CD14-positive monocyte (primary cell): ENCODE data around the gene SPPL2A. TPM values are rescaled to one million over a fixed set of nuclear protein-coding genes. Genes with fewer than 3 reads are reported as not detected.
A peak's percentile ranks its signal among the peaks of the same experiment; 100 is the strongest.

Source experiments
- DNase-seq, 3 donors: peaks; one replicate each; pipeline ENCODE4 v3.0.0-alpha.2; 2011 to 2022
- H2AFZ ChIP-seq: 2 replicates; pipeline ENCODE4 v1.6.0; 2012; ENCODE audit warnings: mild to moderate bottlenecking, low read depth, low read length, inconsistent platforms; ENCODE audit not compliant: insufficient read depth, poor library complexity, severe bottlenecking
- H3K27ac ChIP-seq, 2 donors: 1 replicate in 1 of 2; 2 replicates in 1 of 2; pipeline ENCODE4 v1.5.1; 2012 to 2013; ENCODE audit warnings: low read length in 2 of 2, control low read depth in 1 of 2, inconsistent platforms in 1 of 2, low read depth in 1 of 2, mild to moderate bottlenecking in 1 of 2
- H3K27me3 ChIP-seq, 2 donors: one replicate each; pipeline versions ENCODE4 v1.6.0 to v1.6.1; 2011 to 2013; ENCODE audit warnings: low read length in 2 of 2; ENCODE audit not compliant: control insufficient read depth in 2 of 2, insufficient read depth in 2 of 2
- H3K36me3 ChIP-seq, 2 donors: replicated peaks in 1 of 2; 1 replicate in 1 of 2; 2 replicates in 1 of 2; pipeline versions ENCODE4 v1.5.1 to v1.6.1; 2012 to 2013; ENCODE audit warnings: low read length in 2 of 2, control low read depth in 1 of 2, inconsistent platforms in 1 of 2, mild to moderate bottlenecking in 1 of 2; ENCODE audit not compliant: insufficient read depth in 2 of 2, control insufficient read depth in 1 of 2
- H3K4me1 ChIP-seq, 2 donors: 1 replicate in 1 of 2; 2 replicates in 1 of 2; pipeline versions ENCODE4 v1.5.1 to v1.6.1; 2012 to 2013; ENCODE audit warnings: low read length in 2 of 2, control low read depth in 1 of 2, inconsistent platforms in 1 of 2, mild to moderate bottlenecking in 1 of 2, moderate library complexity in 1 of 2; ENCODE audit not compliant: insufficient read depth in 2 of 2, control insufficient read depth in 1 of 2
- H3K4me2 ChIP-seq: replicated peaks from 2 replicates; pipeline ENCODE3; 2012; ENCODE audit warnings: low read length, moderate library complexity, mild to moderate bottlenecking; ENCODE audit not compliant: poor library complexity, severe bottlenecking; ENCODE audit errors: extremely low read depth
- H3K4me3 ChIP-seq, 3 experiments: fragments of 200-600 bp in 1 of 3; sonication (generic) in 1 of 3; replicated peaks in 1 of 3; 1 replicate in 2 of 3; 2 replicates in 1 of 3; pipeline ENCODE4 v1.5.1; 2011 to 2013; ENCODE audit warnings: low read length in 3 of 3, mild to moderate bottlenecking in 3 of 3, control low read depth in 2 of 3, low read depth in 2 of 3, inconsistent platforms in 1 of 3, moderate library complexity in 1 of 3
- H3K79me2 ChIP-seq: 2 replicates; pipeline ENCODE4 v1.6.0; 2012; ENCODE audit warnings: mild to moderate bottlenecking, control low read depth, inconsistent platforms, low read length, moderate library complexity; ENCODE audit not compliant: insufficient read depth
- H3K9ac ChIP-seq: 2 replicates; pipeline ENCODE4 v1.6.0; 2017; ENCODE audit warnings: low read length, mild to moderate bottlenecking; ENCODE audit not compliant: insufficient read depth, poor library complexity, severe bottlenecking
- H3K9me3 ChIP-seq, 2 donors: replicated peaks in 1 of 2; 1 replicate in 1 of 2; 2 replicates in 1 of 2; pipeline versions ENCODE4 v1.5.1 to v1.6.1; 2012 to 2013; ENCODE audit warnings: low read length in 2 of 2, control low read depth in 1 of 2; ENCODE audit not compliant: control insufficient read depth in 1 of 2, insufficient read depth in 1 of 2
- H4K20me1 ChIP-seq: 2 replicates; pipeline ENCODE4 v1.6.0; 2012; ENCODE audit warnings: mild to moderate bottlenecking, low read length, control low read depth, moderate library complexity; ENCODE audit not compliant: insufficient read depth
- H3K27ac Mint-ChIP-seq, 7 donors: one replicate each; pipeline ENCODE4 v1.8.0; 2020; ENCODE audit warnings: mild to moderate bottlenecking in 7 of 7, mixed read lengths in 7 of 7, moderate library complexity in 6 of 7, inconsistent platforms in 2 of 7
- H3K27me3 Mint-ChIP-seq, 3 donors: one replicate each; pipeline ENCODE4 v1.8.0; 2021 to 2022; ENCODE audit warnings: low read depth in 3 of 3, mild to moderate bottlenecking in 3 of 3, mixed read lengths in 3 of 3, moderate library complexity in 3 of 3, inconsistent platforms in 1 of 3
- H3K36me3 Mint-ChIP-seq, 2 donors: one replicate each; pipeline ENCODE4 v1.8.0; 2020; ENCODE audit warnings: mixed read lengths in 2 of 2, inconsistent platforms in 1 of 2, mild to moderate bottlenecking in 1 of 2
- H3K4me1 Mint-ChIP-seq: one replicate; pipeline ENCODE4 v1.8.0; 2020; ENCODE audit warnings: mild to moderate bottlenecking, mixed read lengths
- H3K4me3 Mint-ChIP-seq, 2 donors: one replicate each; pipeline ENCODE4 v1.8.0; 2020; ENCODE audit warnings: mild to moderate bottlenecking in 2 of 2, mixed read lengths in 2 of 2, moderate library complexity in 1 of 2
- H3K9me3 Mint-ChIP-seq, 7 donors: one replicate each; pipeline ENCODE4 v1.8.0; 2020 to 2022; ENCODE audit warnings: mixed read lengths in 7 of 7, mild to moderate bottlenecking in 6 of 7, moderate library complexity in 6 of 7, inconsistent platforms in 2 of 7
- CTCF ChIP-seq: fragments of 200-600 bp; IDR thresholded peaks from one replicate; pipeline ENCODE4 v1.8.0; 2022; ENCODE audit warnings: antibody characterized with exemption, mild to moderate bottlenecking
- WGBS: methylation state at CpG from one replicate; pipeline ENCODE4 v1.1.5; 2013; ENCODE audit warnings: missing lambda C conversion rate; ENCODE audit not compliant: insufficient coverage; 5-methylcytosine and 5-hydroxymethylcytosine counted together
- intact Hi-C, 2 donors: fragments of 100-400 bp; cut with micrococcal nuclease; formaldehyde crosslinking; loops; one replicate each; pipeline versions ENCODE4 v1.15.0 to v1.15.1; 2023
- polyA plus RNA-seq, 3 donors: library from polyadenylated mRNA; depleted of rRNA in 1 of 3; unstranded in 2 of 3; stranded (reverse) in 1 of 3; fragments of 300-500 nt in 2 of 3; fragments of >200 nt in 1 of 3; fragmentation: Illumina TruSeq in 2 of 3; gene quantifications; 1 replicate in 2 of 3; 2 replicates in 1 of 3; pipeline ENCODE4 v1.2.3, GENCODE V29; 2012 to 2021

The SPPL2A gene
- polyA plus RNA-seq, 3 donors = 111 to 204 (median 190) TPM

- peaks cover 41 to 69% of the 10 kb centered on the region in 2 donors for H3K36me3 Mint-ChIP-seq
- H3K27me3 ChIP-seq = no peaks in the 10 kb centered on the region
- H3K27ac ChIP-seq = no peak overlapping the region
- peak overlapping the region in 2 of 7 donors; percentile 42 to 74 for H3K27ac Mint-ChIP-seq
- H3K79me2 ChIP-seq = no peaks in the 10 kb centered on the region
- H3K4me1 ChIP-seq = no peaks in the 10 kb centered on the region
- no peaks in the 10 kb centered on the region for H3K9me3 ChIP-seq
- 100% methylated on average over 1 of the region's 3 CpGs for WGBS
- H4K20me1 ChIP-seq = peaks cover 6% of the 10 kb centered on the region
- H3K36me3 ChIP-seq = peaks cover 32 to 88% of the 10 kb centered on the region in 2 donors
- H3K4me1 Mint-ChIP-seq = no peaks in the 10 kb centered on the region
- H2AFZ ChIP-seq = no peak overlapping the region
- H3K4me2 ChIP-seq = no peak overlapping the region
- TF ChIP-seq CTCF = no peak
- H3K27me3 Mint-ChIP-seq = no peaks in the 10 kb centered on the region
- intact Hi-C loops = no loop called here
- H3K4me3 Mint-ChIP-seq = no peak overlapping the region
- H3K9ac ChIP-seq = no peak overlapping the region
- no peaks in the 10 kb centered on the region for H3K9me3 Mint-ChIP-seq
- H3K4me3 ChIP-seq = no peak overlapping the region
- DNase-seq = no peak
Observed at GRCh38 chr15:50712018-50712417, 53.5 kb downstream of the SPPL2A start.

GRCh38 chr15:50710585-50710984 is 54.9 kb downstream of the SPPL2A start:
- H3K4me1 Mint-ChIP-seq = no peaks in the 10 kb centered on the region
- Histone ChIP-seq H3K4me3 (no peak overlapping the region), H3K27ac (no peak overlapping the region), H3K4me1 (no peaks in the 10 kb centered on the region), H3K9me3 (no peaks in the 10 kb centered on the region), H3K36me3 (peaks cover 37 to 96% of the 10 kb centered on the region in 2 donors), H4K20me1 (peaks cover 6% of the 10 kb centered on the region), H2AFZ (no peak overlapping the region), H3K27me3 (no peaks in the 10 kb centered on the region), H3K9ac (no peak overlapping the region), H3K79me2 (no peaks in the 10 kb centered on the region), H3K4me2 (no peak overlapping the region)
- no peaks in the 10 kb centered on the region for H3K27me3 Mint-ChIP-seq
- peaks cover 41 to 75% of the 10 kb centered on the region in 2 donors for H3K36me3 Mint-ChIP-seq
- TF ChIP-seq CTCF = no peak
- DNase-seq = no peak
- no peak overlapping the region for H3K4me3 Mint-ChIP-seq
- H3K27ac Mint-ChIP-seq = no peak overlapping the region
- intact Hi-C loops = no loop called here
- H3K9me3 Mint-ChIP-seq = no peaks in the 10 kb centered on the region
